ENCODE data around the gene NELL2.

- TF ChIP-seq CTCF (conservative IDR thresholded peaks at IDR 0.05; ENCODE audit: low read depth, low read length), result no peak
- no peak for TF ChIP-seq EZH2 (IDR thresholded peaks at IDR 0.05; ENCODE audit: borderline replicate concordance, low read depth, low read length, poor library complexity, severe bottlenecking)
These were observed 356.2 kb downstream of the NELL2 start for GRCh38 chr12:44519931-44520330.

Data from A673 (cell line).